Erythroblast (primary cell): ENCODE results near the gene ZC3H12D.
"Not testable (repeated sequence)": the region's sequence is repeated elsewhere in the genome, so short reads cannot be mapped to it uniquely, and the experiment has no call there.

Experiments
- DNase-seq, 2 experiments: peaks; one replicate each; lab custom pipeline; 2025; lab: John Stamatoyannopoulos, UW
- GATA1 ChIP-seq: IDR thresholded peaks from 2 replicates; pipeline ENCODE4 v1.6.1; 2011; ENCODE audit warnings: low read depth, mild to moderate bottlenecking, control low read depth, low read length, moderate library complexity
- POLR2A ChIP-seq: IDR thresholded peaks from 2 replicates; pipeline ENCODE4 v1.6.1; 2011; ENCODE audit warnings: mild to moderate bottlenecking, low read length

ZC3H12D gene

DNA sequence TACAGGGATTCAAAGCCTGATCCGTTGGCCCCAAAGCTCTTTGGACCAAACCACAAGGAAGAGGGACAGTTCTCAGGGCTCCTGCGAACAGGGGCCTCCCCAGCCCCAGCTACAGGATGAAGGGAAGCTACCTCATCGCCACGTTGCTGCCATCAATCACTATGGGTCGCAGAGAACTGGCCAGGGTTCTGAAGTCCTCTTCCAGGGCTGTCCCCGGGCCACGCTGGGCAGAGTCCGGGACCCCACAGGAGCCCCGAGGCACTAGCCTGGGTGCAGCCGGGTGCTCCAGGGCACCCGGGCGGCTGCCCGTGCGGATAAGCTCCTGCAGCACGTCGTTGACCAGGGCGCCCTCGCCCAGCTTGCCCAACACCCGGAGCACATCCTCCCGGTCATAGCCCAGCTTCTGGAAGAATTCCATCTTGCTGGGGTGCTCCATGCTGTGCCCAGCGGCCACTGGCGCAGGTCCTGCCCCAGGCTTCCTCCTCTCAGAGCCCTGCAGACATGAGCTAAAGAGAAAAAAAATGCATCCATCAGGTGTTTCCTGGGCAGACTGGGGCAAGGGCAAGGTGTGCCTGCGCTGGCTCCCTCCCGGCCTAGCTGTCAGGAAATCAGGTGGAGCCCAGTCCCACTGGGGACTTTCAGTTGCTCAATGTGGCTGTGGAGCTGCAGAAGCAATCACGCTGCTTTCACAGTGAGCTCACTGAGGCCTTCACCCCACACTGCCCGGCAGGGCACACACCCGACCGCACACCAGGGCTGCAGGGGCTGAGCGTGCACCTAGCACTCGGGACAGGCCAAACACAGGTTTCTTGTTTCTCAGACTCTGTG, 10.5 kb downstream of the ZC3H12D start:
- TF ChIP-seq POLR2A (no peak), GATA1 (no peak)
- no peak for DNase-seq

DNA sequence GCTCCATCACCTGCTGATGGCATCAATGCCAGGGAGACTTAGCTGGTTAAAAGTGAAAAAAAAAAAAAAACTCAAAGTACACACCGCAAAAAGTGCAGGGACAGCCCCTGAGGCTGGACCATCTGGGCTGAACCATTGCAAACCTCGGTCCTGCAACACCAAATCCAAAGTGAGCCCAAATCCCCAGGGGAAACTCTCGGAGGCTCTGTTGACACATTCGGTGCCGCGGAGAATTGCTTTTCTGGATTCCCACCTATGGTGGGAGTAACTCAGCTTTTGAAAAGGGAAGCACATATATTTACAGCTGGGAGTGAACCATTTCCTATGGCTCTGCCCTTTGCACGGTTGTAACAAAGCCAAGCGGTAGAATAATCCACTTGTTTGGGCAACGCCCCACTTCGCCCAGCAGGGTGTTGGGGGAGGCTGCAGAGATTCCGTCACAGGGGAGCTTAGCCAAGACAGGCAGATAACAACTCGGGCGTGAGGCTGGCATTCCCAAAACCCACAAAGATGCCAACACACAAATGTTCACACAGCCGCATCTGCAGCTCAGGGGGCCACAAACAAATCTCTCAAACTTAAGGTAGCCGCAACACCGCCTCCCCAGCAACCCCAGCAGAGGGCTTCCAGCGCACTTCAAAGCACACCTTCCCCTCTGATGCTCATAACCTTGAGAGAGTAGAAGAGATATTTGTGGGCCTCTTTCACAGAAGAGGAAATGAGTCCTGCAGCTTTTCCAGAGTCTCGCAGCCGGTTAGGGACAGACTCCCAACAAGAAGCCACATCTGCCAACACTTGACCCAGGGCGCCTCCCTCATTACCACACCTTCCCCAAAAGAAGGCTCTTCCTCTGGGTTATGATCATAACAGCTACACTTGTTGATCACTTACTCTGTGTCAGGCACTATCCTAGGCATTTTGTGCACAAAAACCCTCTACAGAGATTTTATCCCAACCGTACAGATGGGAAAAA, 11.4 kb downstream of the ZC3H12D start:
- TF ChIP-seq GATA1 (no peak), POLR2A (no peak)
- DNase-seq, result no peak

DNA sequence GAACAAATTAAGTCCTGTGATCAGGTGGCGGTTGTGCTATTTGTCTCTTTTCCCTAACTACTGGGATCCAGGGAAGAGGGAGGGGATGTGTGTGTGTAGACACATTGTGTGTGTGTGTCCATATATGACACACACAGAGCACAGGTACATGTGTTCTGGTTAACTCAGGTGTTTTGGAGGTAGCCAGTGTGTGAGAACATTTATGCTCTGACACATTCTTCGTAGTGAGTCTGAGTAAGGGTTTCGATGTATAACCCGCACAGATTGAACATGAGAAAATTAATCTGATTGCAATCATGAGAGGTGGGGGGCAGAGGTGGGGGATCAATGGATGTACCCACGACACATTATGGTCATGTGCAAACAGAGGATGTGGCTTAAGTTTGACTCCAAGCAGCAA, 12.6 kb downstream of the ZC3H12D start:
- no peak for TF ChIP-seq GATA1
- no peak for TF ChIP-seq POLR2A
- DNase-seq, result no peak

DNA sequence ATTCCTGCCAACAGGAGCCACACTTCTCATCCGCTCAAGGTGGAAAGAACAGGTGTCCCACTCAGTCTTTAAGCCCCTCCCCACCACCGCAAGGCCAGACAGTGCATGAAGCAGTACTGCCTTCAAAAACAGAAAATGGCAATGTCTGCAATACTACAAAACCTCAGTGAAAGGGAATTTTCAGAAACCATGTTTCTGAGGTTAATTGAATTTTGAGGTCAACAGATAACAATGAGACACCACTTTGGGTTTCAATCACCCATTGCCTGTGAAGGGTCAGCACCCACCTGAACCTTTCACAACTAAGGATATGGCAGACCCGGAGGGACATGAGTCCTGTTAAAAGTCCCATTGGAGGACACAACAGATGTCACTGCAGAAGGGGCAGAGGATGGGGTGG, 13.0 kb downstream of the ZC3H12D start:
- TF ChIP-seq GATA1 (no peak), POLR2A (no peak)
- no peak for DNase-seq

DNA sequence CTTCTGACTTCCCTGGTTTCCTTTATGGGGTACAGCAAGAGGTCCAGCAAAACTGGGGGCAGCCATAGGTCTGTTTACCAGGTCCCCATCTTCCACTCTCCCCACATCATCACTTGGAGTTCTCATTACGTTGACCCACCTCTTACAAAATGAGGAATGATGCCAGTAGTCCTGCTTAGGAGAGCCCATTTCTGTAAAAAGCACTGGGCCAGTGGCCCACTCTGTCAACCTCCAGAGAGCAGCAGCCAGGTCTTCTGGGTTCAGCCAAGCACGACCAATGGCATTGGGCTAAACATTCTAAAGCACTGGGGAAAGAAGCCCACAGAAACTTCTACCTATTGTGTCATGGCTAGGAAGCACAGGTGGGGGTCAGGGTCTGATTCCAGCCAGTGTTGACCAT, 13.9 kb downstream of the ZC3H12D start:
- no peak for DNase-seq
- TF ChIP-seq GATA1, result no peak
- no peak for TF ChIP-seq POLR2A

DNA sequence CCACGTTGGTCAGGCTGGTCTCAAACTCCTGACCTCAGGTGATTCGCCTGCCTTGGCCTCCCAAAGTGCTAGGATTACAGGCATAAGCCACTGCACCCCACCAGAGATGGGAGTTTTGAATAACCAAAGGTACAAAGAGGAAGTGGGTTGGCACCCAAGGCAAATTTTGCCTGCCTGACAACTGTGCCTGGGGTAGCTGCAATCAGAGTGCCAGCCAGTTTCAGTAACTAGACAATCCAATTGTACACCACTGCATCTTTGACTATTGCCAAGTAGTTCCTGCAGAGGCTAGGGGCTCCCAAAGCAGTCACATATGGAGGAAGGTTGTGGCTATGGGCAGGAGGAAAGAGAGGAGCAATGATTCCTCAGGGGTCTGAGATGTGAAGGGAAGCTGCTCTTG, 16.6 kb downstream of the ZC3H12D start:
- TF ChIP-seq POLR2A (no peak), GATA1 (no peak)
- DNase-seq, result no peak

DNA sequence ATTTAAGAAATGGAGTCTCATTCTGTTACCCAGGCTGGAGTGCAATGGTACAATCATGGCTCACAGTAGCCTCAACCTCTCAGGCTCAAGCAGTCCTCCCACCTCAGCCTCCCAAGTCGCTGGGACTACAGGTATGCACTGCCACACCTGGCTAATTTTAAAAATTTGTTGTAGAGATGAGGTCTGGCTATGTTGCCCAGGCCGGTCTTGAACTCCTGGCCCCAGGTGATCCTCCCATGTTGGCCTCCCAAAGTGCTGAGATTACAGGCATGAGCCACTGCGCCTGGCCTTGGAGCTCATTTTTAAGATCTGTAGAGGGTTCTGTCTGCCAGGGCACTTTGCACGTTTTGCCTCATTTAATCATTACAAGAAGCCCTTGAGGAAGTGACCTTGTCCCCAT, 17.5 kb downstream of the ZC3H12D start:
- TF ChIP-seq GATA1, result no peak
- TF ChIP-seq POLR2A, result no peak
- no peak for DNase-seq

DNA sequence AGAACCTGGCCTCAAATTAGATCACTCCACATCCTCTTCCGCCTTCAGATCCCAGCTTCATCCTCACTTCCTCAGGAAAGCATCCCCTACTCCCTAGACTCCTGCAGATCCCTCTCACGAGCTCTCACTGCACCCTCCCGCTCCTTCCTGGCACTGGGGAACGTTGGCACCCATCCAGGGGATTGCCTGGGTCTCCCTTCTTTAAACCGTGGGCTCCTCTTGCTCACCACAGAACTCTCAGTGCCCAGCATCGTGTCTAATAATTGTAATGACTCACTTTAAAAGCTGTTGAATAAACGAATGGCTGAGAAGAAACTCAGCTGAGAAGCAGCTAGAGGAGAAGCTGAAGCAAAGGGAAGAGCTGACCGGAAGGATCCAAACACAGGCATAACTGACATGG, 20.4 kb downstream of the ZC3H12D start:
- DNase-seq, result no peak
- TF ChIP-seq POLR2A (no peak), GATA1 (no peak)

DNA sequence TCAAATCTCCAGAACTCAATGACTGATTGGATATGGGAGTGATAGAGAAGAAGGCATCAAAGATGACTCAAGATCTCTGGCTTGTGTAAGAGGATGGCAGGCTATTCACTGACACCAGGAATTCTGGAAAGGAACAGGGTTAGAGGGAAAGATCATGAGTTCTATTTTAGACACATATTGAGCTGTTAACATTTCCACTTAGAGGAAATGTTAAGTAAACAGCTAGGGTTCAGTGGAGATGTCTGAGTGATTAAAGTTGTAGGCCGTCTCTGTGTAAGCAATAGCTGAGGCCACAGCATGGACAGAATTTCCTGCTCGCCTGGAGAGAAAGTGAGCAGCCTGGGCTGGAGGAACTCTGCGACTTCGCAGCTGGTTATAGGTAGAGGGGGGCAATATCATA, 21.0 kb downstream of the ZC3H12D start:
- TF ChIP-seq GATA1 (no peak), POLR2A (no peak)
- no peak for DNase-seq

DNA sequence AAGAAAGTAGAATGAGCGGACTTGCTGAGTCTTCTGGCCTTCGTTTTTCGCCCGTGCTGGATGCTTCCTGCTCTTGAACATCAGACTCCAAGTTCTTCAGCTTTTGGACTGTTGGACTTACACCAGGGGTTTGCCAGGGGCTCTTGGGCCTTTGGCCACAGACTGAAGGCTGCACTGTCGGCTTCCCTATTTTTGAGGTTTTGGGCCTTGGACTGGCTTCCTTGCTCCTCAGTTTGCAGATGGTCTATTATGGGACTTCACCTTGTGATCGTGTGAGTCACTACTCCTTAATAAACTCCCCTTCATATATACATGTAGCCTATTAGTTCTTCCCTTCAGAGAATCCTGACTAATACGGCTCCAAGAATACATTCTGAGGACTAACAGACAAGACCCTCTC, 22.1 kb downstream of the ZC3H12D start:
- not testable (repeated sequence) for DNase-seq

DNA sequence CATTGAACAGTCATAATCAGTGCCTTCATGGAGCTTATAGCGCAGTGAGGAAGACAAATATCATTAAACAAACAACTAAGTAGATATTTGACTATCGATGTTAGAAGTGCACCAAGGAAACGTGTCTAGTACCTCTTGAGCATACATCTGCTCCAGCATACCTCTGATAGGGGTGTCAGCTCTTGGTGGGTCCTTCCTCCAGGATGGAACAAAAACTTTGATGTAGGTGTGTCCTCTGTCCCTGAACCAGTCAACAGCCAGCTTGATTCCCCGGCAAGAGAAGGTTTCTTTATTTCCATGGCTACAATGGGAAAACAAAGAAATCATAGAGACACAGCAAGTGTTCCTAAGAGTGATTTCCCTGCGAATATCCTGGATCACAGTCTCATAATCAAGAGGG, 23.1 kb downstream of the ZC3H12D start:
- TF ChIP-seq POLR2A (no peak), GATA1 (no peak)
- DNase-seq, result no peak

DNA sequence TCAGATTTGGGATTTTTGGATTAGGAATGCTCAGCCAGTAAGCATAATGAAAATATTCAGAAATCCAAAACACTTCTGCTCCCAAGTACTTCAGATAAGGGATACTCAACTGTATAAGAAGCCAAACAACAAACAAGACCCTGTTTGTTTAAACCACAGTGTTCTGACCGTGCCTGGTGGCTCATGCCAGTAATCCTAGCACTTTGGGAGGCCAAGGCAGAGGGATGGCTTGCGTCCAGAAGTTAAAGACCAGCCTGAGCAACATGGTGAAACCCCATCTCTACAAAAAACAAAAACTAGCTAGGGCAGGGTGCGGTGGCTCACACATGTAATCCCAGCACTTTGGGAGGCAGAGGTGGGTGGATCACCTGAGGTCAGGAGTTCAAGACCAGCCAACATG, 24.6 kb downstream of the ZC3H12D start:
- not testable (repeated sequence) for DNase-seq

DNA sequence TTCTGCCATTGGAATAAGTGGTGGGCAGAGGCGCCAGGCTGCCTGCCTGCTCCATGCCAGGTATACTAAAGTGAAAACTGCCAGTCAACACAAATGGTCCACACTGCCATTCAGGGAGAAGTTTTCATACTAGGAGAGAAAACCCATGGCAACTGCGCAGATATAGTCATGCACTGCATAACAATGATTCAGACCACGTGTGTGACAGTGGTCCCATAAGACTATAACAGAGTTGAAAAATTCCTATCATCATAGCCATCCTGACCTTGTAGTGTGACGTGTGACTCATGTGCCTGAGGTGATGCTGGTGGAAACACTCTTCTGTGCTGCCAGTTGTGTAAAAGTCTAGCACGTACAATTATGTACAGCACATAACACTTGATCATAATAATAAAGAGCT, 25.1 kb downstream of the ZC3H12D start:
- DNase-seq, result no peak
- no peak for TF ChIP-seq GATA1
- no peak for TF ChIP-seq POLR2A

DNA sequence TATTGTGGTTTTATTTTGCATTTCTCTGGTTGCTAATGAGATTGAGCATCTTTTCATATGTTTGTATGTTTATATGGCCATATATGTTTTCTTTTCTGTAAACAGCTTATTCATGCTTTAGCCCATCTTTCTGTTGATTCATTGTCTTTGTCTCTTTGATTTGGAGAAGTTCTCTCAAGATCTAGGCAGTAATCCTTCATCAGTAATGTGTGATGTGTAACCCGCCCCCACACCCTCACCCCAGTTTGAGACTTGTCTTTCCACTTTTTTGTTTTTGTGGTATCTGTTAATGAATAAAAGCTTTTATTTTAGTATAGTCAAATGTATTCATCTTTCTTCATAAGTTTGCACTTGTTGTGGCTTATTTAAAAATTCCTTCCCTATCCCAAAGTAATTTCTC, 26.0 kb downstream of the ZC3H12D start:
- no peak for TF ChIP-seq POLR2A
- no peak for TF ChIP-seq GATA1
- no peak for DNase-seq
